GM18505 (cell line): Measurements from ENCODE around the gene NSMF.
A peak's percentile ranks its signal among the peaks of the same experiment; 100 is the strongest.

Experiments used
- ATAC-seq: cut with Tn5 transposase; IDR thresholded peaks from one replicate; pipeline ENCODE4 v1.9.1; 2021; ENCODE audit not compliant: unreplicated experiment
- POLR2A ChIP-seq: IDR thresholded peaks from 4 replicates; pipeline ENCODE4 v1.6.1; 2011; ENCODE audit warnings: borderline replicate concordance; ENCODE audit not compliant: insufficient read depth, insufficient read length; ENCODE audit errors: extremely low read depth

NSMF gene

DNA sequence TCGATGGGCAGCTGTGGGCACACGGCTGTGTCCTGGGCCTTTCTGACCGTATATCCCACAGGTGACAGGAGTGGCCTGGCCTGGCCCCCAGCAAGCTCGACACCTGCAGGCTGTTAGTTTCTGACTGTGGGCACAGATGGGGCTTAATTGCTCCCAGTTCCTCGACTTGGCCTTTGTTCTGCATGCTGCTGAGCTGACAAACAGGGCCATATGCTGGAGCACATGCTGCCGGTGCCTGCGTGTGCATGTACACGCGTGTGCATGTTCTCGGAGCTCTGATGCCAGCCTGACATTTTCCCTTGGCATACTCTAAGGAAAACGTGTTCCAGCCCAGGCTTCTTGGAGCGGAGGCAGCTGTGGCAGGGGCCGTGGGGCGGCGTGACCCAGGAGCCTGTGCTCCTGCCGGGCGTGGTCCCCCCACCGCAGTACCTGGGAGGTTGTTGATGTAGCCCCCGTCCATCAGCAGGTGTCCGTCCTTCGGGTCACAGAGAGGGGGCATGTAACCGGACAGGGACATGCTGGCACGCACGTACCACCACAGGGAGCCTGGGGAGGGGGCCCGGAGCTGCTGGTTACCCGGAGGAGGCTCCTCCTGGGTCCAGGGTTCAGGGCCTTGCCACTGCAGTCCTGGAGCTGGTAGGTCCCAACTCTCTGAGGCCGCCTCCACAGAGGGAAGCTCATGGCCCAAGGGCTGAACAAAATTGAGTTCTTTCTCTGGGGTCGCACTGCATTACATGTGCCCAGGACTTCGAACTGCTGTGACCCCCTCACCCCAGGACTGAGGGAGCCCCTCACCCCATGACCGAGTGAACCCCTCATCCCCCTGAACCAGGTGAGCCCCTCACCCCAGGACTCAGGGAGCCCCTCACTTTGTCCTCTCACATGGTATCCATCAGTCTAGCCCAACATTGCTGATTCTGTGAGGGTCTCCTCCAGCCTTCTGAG, 4.1 kb upstream of the NSMF start:
- no peak for ATAC-seq
- TF ChIP-seq POLR2A: no peak

DNA sequence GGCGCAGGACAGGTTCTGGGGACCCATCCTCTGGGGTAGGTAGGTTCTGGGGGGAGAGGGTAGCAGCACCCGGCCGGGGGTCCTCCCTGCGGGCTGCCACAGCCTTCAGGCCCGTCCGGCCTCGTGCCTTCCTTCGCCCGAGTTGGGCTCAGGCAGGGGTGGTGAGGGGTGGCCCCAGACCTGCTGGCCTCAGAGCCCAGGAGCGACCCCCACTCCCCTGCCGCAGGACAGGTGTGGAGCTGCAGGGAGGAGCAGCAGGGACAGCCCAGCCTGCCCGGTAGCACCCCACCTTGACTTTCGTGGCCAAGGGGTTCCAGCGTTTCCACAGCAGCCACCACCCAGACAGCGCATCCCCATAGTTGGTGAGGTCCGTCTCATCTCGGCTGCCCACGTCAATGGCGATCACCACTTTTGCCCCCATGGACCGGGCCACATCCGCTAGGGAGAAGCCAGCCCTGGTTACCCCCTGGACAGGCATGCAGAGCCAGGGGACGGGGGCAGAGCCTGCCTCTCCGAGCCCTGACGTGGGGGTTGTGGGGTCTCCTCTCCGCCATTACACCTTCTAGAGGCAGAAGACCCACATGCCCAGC, 3.4 kb upstream of the NSMF start:
- no peak for TF ChIP-seq POLR2A
- no peak for ATAC-seq

DNA sequence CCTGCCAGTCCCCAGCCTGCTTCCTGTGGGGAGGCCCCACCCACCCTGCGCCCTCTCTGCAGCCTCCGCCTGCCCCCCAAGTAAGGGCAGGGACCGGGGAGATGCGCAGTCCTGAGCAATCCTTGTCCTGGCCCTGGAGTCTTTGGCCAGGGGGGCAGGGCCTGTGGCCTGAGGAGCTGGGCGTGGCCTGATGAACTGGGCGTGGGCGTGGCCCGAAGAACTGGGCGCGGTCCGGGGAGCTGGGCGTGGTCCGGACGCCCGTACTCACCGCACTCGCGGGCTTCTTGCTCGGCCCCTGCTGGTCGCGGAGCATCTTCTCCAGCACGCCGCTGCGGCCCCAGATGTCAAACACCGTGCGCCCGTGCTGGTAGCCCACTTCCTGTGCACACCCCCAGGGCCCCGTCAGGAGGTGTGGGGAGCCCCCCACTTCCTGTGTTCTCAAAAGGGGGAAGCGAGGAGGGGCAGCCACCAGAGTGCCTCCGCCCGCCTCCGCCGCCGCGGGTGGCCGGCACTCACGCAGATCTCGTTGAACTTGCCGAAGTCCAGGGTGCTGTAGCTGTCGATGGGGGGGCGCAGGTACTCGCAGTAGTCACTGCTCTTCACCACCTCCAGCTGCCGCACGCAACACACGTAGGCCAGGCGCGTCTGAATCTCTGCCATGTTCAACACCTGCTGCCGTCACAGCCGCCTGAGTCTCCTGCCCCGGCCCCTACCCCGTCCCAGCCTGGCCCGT, 2.7 kb upstream of the NSMF start:
- peak; percentile 31 for TF ChIP-seq POLR2A
- peak; percentile 43 for ATAC-seq

DNA sequence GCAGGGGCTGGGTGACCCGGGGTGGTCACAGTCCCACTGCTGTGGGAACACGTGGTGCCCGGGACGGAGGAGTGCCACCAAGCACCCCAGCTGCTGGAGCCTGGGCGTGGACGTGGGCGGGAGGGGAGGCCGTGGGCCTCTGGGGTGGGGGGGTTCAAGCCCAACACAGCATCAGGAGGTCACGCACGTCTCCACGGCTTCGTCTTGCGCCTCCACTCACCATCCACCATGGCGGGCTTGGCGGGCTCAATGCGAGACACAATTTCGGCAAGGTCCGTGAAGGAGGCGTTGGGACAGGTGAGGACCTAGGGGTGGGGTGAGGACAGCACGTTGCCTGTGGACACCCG, 2.2 kb upstream of the NSMF start:
- ATAC-seq: no peak
- TF ChIP-seq POLR2A: no peak

DNA sequence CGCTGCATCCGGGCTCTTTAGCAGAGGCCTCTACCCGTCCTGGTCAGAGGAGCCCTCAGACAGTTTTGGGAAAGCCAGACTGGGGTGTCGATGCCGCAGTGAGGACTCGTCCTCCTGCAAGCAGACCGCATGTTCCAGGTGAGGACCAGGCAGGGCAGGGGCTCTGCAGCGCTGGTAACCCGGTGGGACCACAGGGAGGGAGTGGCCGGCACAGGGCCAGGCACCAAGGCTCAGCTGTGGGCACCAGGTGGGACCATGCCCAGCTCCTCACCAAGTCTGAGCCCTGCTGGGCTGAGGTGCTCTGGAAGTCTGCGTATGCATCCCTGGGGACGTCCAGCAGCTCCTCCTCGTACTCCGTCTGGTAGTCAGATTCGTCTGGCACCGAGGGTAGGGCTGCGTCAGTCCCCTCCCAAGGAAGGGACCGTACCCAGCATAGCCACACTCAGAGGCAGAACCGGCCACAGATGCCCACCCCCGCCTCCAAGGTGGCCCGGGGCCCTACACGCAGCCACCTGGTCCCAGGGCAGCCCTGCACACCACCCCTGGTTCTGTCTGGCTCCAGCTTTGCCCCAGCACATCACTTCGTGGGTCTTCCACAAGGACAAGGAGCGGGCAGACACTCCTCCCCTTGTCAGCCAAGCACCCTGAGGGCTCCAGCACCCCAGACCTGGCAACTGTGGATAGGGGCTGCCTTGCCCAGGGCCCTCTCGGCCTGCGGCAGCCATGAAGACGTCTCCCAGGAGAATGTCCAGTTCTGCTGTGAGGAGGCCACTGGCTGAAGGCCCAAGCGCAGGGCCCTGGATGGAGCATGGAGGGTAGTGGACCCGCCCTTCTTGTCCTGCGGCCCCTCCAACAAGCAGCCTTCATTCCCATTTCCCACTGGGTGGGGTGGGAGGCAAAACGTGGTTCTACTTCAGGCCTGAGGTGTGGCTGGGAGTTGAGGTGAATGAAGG, 1.5 kb upstream of the NSMF start:
- no peak for ATAC-seq

DNA sequence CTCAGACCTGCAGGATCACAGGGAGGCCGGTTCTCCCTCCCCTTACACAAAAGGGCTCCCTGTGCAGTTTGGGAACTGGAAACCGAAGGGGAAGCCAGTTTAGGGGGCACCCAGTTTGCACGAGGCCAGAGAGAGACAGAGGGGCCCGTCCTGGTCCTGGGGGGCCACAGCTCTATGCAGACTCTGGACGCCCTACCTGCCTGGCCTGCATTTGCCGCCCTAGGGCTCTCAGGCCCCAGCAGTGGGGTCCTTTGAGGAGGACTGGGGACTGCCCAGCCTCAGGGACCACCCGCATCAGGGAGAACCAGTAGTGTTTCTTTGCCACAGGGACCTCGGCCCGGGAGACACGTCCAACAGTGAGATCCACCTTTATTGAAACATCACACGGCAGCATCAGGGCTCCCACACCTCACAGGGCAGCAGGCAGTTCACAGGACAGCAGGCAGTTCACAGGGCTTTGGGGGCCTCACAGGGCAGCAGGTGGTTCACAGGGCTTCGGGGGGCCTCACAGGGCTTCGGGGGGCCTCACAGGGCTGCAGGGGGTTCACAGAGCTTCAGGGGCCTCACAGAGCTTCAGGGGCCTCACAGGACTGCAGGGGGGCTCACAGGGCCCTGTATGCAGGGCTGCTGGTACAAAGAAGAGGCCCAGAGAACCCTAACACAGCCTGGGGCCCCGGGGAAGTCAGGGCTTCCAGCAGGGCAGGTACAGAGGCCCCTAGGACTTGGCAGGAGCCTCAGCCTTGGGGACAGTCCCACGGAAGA, 648 bp upstream of the NSMF start:
- no peak for TF ChIP-seq POLR2A
- ATAC-seq: no peak

More for the DNA sequence above, 1.5 kb upstream of the NSMF start:
- TF ChIP-seq POLR2A: no peak

DNA sequence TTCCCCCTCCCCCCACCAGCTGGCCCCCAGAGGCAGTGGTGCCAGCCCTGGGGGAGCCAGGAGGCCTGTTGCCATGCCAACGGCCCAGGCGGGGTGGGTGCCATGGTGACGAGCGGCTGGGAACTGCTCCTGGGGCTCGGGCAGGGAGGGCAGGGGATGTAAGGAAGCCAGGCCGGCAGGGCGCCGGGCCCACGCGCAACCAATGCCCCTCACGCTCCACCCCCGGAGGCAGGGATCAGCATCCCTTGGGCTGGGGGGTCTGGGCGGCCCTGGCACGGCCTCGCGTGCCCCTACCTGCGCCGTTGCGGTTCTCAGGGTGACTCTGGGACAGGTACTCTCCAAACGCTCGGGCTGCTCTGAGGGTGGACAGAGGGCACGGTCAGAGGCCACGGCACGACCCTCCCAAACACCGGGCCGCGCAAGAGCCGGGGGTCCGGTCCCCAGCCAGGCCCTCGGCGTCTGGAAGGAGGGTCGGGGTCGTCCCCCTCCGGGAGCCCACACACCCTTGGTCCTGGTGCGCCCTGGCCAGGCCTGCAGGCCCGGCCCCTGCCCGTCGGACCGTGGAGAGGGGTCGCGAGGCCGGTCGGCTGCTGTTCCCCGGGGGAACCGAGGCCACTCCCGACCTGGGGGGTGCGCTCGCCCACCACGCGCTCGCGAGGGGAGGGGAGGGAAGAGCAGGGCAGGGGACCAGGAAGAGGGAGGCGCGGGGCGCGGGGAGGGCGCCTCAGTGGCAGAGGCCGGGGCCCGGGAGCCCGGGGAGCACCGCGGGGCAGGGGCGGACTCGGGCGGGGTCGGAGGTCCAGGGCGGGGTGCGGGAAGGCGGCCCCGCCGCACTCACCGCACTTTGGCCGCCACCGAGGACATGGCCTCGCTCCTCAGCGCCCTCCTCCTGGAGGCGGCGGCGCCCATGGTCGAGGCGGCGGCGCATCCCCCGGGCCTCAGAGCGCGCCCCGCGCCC, 661 bp downstream of the NSMF start:
- TF ChIP-seq POLR2A: no peak
- peak; percentile 4 for ATAC-seq

DNA sequence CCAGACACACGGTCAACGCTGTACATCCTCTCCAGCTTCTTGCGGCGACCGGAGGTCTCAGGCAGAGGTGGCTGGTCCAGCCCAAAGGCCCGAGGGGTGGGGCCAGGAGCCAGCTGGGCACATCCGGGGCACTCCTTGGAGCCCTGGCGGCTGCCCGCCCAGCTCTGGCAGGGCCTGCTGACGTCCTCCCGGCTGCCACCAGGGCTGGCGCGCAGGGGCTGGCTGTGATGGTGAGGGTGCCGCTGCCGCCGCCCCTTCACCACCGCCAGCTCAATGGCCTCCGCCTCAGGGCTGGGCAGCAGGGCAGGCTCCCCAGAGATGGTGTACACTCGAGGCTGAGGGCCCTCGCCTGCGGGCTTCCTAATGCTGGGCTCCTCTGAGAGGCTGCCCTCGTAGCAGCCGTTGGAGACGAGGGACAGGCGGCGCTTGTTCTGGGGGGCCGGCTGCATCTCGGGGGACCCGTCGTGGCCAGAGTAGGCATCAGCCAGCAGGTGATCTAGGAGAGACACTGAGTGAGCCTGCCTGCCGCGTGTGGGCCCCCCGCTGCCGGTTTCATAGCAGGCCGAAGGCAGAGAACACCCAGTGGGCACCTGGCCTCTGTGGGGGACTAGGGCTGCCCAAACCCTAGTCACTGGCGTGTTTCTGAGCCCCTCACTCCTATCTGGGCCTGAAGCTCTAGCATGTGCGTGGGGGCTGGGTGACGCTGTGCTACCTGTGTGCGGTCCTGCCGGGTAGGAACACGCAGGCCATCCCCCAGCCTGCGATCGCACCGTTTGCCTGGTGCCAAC, 1.5 kb downstream of the NSMF start:
- no peak for TF ChIP-seq POLR2A
- no peak for ATAC-seq

DNA sequence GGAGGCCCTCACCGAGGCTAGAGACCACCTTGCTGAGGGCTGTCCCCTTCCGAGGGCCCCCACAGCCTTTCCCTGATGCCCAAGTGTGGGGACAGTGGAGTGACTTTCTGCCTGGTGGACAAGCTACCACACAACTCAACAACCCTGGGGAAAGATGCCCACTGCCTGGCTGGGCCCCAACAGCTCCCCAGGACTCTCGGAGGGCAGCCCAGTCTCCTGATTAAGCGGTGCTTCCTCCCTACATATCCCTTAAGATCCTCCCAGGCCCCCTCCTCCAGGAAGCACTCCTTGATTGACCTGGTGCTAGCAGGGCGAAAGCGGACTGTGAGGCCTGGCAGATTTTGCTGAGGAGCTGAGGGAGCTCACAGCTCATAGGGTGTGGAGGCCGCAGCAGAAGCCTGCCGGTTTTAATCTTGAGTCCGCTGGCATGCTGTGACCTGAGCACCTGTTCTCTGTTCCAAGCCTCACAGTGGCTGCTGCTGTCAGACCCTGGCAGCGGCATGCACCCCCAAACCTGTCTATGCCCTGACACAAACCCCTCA, 2.2 kb downstream of the NSMF start:
- TF ChIP-seq POLR2A: no peak
- ATAC-seq: no peak

DNA sequence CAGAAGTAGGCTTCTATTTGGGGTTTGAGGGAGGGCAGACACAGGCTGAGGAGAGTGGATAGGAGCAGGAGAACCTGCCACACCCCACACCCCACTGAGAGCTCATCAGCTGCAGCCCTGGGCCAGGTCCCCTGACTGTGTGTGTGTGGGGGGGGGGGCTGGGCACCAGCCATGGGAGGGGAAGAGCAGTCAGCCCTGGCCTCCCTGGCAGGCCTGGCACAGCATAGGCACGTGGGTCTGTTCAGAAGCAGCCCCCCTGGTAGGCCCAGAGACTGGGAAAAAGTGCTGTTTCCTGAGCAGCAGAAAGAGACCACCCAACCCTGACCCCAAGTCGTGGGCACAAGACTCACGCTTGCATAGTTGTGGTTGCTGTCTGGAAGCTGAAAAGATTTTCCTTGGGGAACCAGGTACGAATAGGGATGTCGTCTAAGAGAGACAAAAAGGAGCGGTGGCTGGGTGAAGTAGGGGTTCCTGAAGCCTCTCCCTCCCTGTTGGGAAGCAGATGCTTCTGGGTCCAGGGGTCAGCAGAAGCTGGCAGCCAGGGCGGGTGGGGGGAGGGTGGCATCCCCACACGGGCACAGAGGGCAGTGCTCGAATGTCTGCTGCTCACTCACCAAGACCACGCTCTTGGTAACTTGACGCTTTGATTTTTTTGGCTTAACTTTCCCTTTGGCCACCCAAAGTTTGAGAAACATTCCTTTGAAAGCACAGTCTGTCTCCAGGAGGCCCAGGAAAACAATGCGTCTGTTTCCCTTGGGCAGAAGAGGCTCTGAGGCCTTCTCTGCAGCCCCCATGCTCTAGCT, 2.9 kb downstream of the NSMF start:
- no peak for ATAC-seq
- TF ChIP-seq POLR2A: no peak
